Type B pancreatic cell (in vitro differentiated cells): ENCODE results near the gene LMX1B. TPM values are rescaled to one million over a fixed set of nuclear protein-coding genes. Genes with fewer than 3 reads are reported as not detected.

Experiments
- DNase-seq: peaks from one replicate; pipeline ENCODE4 v3.0.0; 2021; ENCODE audit warnings: mixed read lengths; ENCODE audit not compliant: unreplicated experiment; ENCODE audit errors: extremely low spot score
- H3K27ac Mint-ChIP-seq: 2 replicates; pipeline ENCODE4 v1.8.0; 2021; ENCODE audit warnings: mild to moderate bottlenecking, mixed read lengths
- H3K27me3 Mint-ChIP-seq: 2 replicates; pipeline ENCODE4 v1.8.0; 2021; ENCODE audit warnings: mixed read lengths
- H3K36me3 Mint-ChIP-seq: 2 replicates; pipeline ENCODE4 v1.8.0; 2021; ENCODE audit warnings: mixed read lengths
- H3K4me1 Mint-ChIP-seq: one replicate; pipeline ENCODE4 v1.8.0; 2021; ENCODE audit warnings: mixed read lengths; ENCODE audit not compliant: unreplicated experiment
- H3K4me3 Mint-ChIP-seq: 2 replicates; pipeline ENCODE4 v1.8.0; 2021; ENCODE audit warnings: mild to moderate bottlenecking, mixed read lengths
- H3K9me3 Mint-ChIP-seq: 2 replicates; pipeline ENCODE4 v1.8.0; 2021; ENCODE audit warnings: mixed read lengths
- CTCF ChIP-seq: fragments of 200-600 bp; sonication (generic); conservative IDR thresholded peaks from 2 replicates; pipeline ENCODE4 v1.5.0; 2021; ENCODE audit warnings: antibody characterized with exemption, mild to moderate bottlenecking
- total RNA-seq: library from RNA; stranded (reverse); gene quantifications from 2 replicates; pipeline ENCODE4 v1.2.1, GENCODE V29; 2021; ENCODE audit warnings: low replicate concordance

Gene LMX1B
- total RNA-seq, 1 donor from 2014 or later: 13.6 TPM

GRCh38 chr9:126612813-126613641 is 701 bp upstream of the LMX1B start:
- peak overlapping the region; percentile 88 for H3K4me3 Mint-ChIP-seq
- H3K9me3 Mint-ChIP-seq: no peaks in the 10 kb centered on the region
- H3K27ac Mint-ChIP-seq: peak overlapping the region; percentile 59
- TF ChIP-seq CTCF: no peak
- H3K36me3 Mint-ChIP-seq: peaks cover 4% of the 10 kb centered on the region
- no peak for DNase-seq
- H3K27me3 Mint-ChIP-seq: peaks cover 78% of the 10 kb centered on the region
- H3K4me1 Mint-ChIP-seq: peaks cover 19% of the 10 kb centered on the region

- Mint-ChIP-seq H3K4me3 (peak overlapping the region; percentile 90), H3K27me3 (peaks cover 78% of the 10 kb centered on the region), H3K36me3 (peaks cover 4% of the 10 kb centered on the region), H3K4me1 (peaks cover 25% of the 10 kb centered on the region), H3K27ac (peak overlapping the region; percentile 76), H3K9me3 (no peaks in the 10 kb centered on the region)
- no peak for TF ChIP-seq CTCF
- DNase-seq: no peak
Observed at GRCh38 chr9:126614088-126614454, 343 bp downstream of the LMX1B start.

- peak overlapping the region; percentile 90 for H3K4me3 Mint-ChIP-seq
- no peak for DNase-seq
- H3K9me3 Mint-ChIP-seq: no peaks in the 10 kb centered on the region
- peaks cover 25% of the 10 kb centered on the region for H3K4me1 Mint-ChIP-seq
- peak overlapping the region; percentile 76 for H3K27ac Mint-ChIP-seq
- peaks cover 78% of the 10 kb centered on the region for H3K27me3 Mint-ChIP-seq
- no peak for TF ChIP-seq CTCF
- H3K36me3 Mint-ChIP-seq: peaks cover 4% of the 10 kb centered on the region
Observed at GRCh38 chr9:126614455-126615244, 922 bp downstream of the LMX1B start.

- no peak for DNase-seq
- H3K36me3 Mint-ChIP-seq: peaks cover 8% of the 10 kb centered on the region
- TF ChIP-seq CTCF: no peak
- no peak overlapping the region for H3K27ac Mint-ChIP-seq
- H3K4me1 Mint-ChIP-seq: peaks cover 26% of the 10 kb centered on the region
- H3K27me3 Mint-ChIP-seq: peaks cover 79% of the 10 kb centered on the region
- peak overlapping the region; percentile 85 for H3K4me3 Mint-ChIP-seq
- H3K9me3 Mint-ChIP-seq: no peaks in the 10 kb centered on the region
Observed at GRCh38 chr9:126615245-126615790, 1.6 kb downstream of the LMX1B start.

- peaks cover 81% of the 10 kb centered on the region for H3K27me3 Mint-ChIP-seq
- no peak for DNase-seq
Observed at GRCh38 chr9:126615791-126616447, 2.2 kb downstream of the LMX1B start.

More at GRCh38 chr9:126615791-126616447, 2.2 kb downstream of the LMX1B start:
- no peak for TF ChIP-seq CTCF
- Mint-ChIP-seq H3K9me3 (no peaks in the 10 kb centered on the region), H3K36me3 (peaks cover 8% of the 10 kb centered on the region), H3K27ac (peak overlapping the region; percentile 55), H3K4me3 (peak overlapping the region; percentile 80), H3K4me1 (peaks cover 32% of the 10 kb centered on the region)
